Thoracic aorta (tissue), 2 donors: ENCODE measurements around the gene CDH12. TPM values are rescaled to one million over a fixed set of nuclear protein-coding genes. Genes with fewer than 3 reads are reported as not detected.

Source experiments
- ATAC-seq: fragments of 150-250 bp; one replicate; pipeline ENCODE4 v1.8.0; 2017; ENCODE audit warnings: low read depth; ENCODE audit not compliant: insufficient number of reproducible peaks, low FRiP score
- DNase-seq: peaks from one replicate; pipeline ENCODE4 v3.0.0-alpha.2; 2020; ENCODE audit warnings: low spot score
- H3K27ac ChIP-seq, 2 donors: fragments of 200-600 bp; sonication (generic); 1 replicate in 1 of 2; 2 replicates in 1 of 2; pipeline ENCODE4 v1.5.1; 2016; ENCODE audit warnings: mild to moderate bottlenecking in 2 of 2, moderate library complexity in 2 of 2
- H3K27me3 ChIP-seq: fragments of 200-600 bp; sonication (generic); replicated peaks from 2 replicates; pipeline ENCODE4 v1.6.0; 2016; ENCODE audit warnings: mild to moderate bottlenecking; ENCODE audit not compliant: insufficient read depth
- H3K36me3 ChIP-seq: fragments of 200-600 bp; sonication (generic); one replicate; pipeline ENCODE4 v1.5.1; 2016
- H3K4me1 ChIP-seq, 2 donors: fragments of 200-600 bp; sonication (generic); 1 replicate in 1 of 2; 2 replicates in 1 of 2; pipeline versions ENCODE4 v1.5.1 to v1.6.0; 2016; ENCODE audit warnings: low read depth in 2 of 2, mild to moderate bottlenecking in 1 of 2; ENCODE audit not compliant: control insufficient read depth in 1 of 2
- H3K4me3 ChIP-seq: fragments of 200-600 bp; sonication (generic); 2 replicates; pipeline ENCODE4 v1.5.1; 2016; ENCODE audit warnings: mild to moderate bottlenecking
- H3K9me3 ChIP-seq: fragments of 200-600 bp; sonication (generic); 2 replicates; pipeline ENCODE4 v1.5.1; 2016
- CTCF ChIP-seq: fragments of 200-600 bp; sonication (generic); IDR thresholded peaks from one replicate; pipeline ENCODE4 v1.5.1; 2019; ENCODE audit warnings: antibody characterized with exemption
- total RNA-seq, 2 donors: library from RNA; depleted of rRNA; stranded (reverse); fragments of >200 nt; gene quantifications; one replicate each; pipeline versions ENCODE4 v1.1.0 to v1.2.3, GENCODE V29; 2016

The CDH12 gene
- total RNA-seq, 2 donors from 2014 or later = not detected

DNA sequence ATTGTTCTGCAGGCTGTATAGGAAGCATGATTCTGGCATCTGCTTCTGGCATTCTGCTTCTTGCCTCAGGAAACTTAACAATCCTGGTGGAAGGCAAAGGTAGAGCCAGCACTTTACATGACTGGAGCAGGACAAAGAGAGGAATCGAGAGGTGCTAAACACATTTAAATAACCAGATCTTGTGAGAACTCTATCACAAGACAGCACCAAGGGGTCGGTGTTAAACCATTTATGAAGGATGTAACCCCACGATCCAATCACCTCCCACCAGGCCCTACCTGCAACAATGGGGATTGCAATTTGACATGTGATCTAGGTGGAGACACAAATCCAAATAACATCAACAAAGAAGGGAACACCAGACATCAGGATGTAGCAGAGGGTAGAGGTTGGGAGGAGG is 221.5 kb downstream of the CDH12 start:
- Histone ChIP-seq H3K36me3 (no peaks in the 10 kb centered on the region), H3K4me1 (no peaks in the 10 kb centered on the region), H3K27ac (no peak overlapping the region), H3K4me3 (no peak overlapping the region), H3K9me3 (no peaks in the 10 kb centered on the region), H3K27me3 (no peaks in the 10 kb centered on the region)
- TF ChIP-seq CTCF = no peak
- ATAC-seq = no peak
- DNase-seq = no peak

DNA sequence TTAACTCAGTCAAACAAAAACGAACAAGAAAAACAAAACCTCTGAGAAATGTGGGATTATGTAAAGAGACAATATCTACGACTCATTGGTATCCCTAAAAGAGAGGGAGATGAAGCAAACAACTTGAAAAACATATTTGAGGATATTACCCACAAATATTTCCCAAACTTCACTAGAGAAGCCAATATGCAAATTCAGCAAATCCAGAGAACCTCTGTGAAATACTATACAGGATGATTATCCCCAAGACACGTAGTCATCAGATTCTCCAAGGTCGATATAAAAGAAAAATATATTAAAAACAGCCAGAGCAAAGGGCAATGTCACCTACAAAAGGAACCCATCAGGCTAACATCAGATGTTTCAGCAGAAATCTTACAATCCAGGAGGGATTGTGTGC is 226.1 kb downstream of the CDH12 start:
- H3K4me1 ChIP-seq = no peaks in the 10 kb centered on the region
- no peak for DNase-seq
- no peak overlapping the region for H3K27ac ChIP-seq
- no peak for TF ChIP-seq CTCF
- ATAC-seq = no peak
- H3K4me3 ChIP-seq = no peak overlapping the region
- no peaks in the 10 kb centered on the region for H3K27me3 ChIP-seq
- H3K36me3 ChIP-seq = no peaks in the 10 kb centered on the region
- no peaks in the 10 kb centered on the region for H3K9me3 ChIP-seq

GRCh38 chr5:22625451-22625850 is 227.7 kb downstream of the CDH12 start:
- Histone ChIP-seq H3K27ac (no peak overlapping the region), H3K27me3 (no peaks in the 10 kb centered on the region), H3K4me1 (no peaks in the 10 kb centered on the region), H3K4me3 (no peak overlapping the region), H3K9me3 (no peaks in the 10 kb centered on the region), H3K36me3 (no peaks in the 10 kb centered on the region)
- ATAC-seq (no peak), DNase-seq (no peak)
- TF ChIP-seq CTCF = no peak

GRCh38 chr5:22621084-22621483 is 232.1 kb downstream of the CDH12 start:
- ATAC-seq = no peak
- H3K27me3 ChIP-seq = no peaks in the 10 kb centered on the region
- DNase-seq = no peak
- no peaks in the 10 kb centered on the region for H3K9me3 ChIP-seq
- H3K4me3 ChIP-seq = no peak overlapping the region
- no peak overlapping the region for H3K27ac ChIP-seq
- no peaks in the 10 kb centered on the region for H3K4me1 ChIP-seq
- no peak for TF ChIP-seq CTCF
- no peaks in the 10 kb centered on the region for H3K36me3 ChIP-seq

DNA sequence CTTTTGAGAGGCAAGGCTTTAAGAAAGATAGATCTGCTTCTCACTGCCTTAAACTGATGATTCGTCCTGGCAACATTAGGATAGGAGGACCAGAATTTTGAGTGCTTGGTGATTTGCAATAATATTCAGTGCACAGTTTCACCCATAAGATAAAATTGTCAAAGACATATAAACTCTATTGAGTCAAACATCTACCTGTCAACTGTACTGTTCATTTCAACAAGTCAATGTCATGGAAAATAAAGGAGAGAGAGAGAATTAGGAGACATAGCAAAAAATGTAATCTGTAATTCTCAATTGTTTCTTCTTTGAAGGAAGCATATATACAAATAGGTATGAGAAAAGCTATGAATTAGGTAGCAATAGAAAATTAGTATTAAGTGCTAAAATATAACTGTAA is 237.2 kb downstream of the CDH12 start:
- Histone ChIP-seq H3K9me3 (no peaks in the 10 kb centered on the region), H3K4me3 (no peak overlapping the region), H3K36me3 (no peaks in the 10 kb centered on the region), H3K27ac (no peak overlapping the region), H3K27me3 (no peaks in the 10 kb centered on the region), H3K4me1 (no peaks in the 10 kb centered on the region)
- no peak for DNase-seq
- ATAC-seq = no peak
- no peak for TF ChIP-seq CTCF
